Inflammatory macrophage treated with lipopolysaccharide for 1 hour (primary cell): Measurements from ENCODE around the gene CEP152.
A peak's percentile ranks its signal among the peaks of the same experiment; 100 is the strongest.
"Not testable (repeated sequence)": the region's sequence is repeated elsewhere in the genome, so short reads cannot be mapped to it uniquely, and the experiment has no call there.

Experiments
- DNase-seq, 2 donors: peaks; one replicate each; pipeline ENCODE4 v3.0.0-alpha.2; 2020 to 2022

CEP152 gene, protein sequence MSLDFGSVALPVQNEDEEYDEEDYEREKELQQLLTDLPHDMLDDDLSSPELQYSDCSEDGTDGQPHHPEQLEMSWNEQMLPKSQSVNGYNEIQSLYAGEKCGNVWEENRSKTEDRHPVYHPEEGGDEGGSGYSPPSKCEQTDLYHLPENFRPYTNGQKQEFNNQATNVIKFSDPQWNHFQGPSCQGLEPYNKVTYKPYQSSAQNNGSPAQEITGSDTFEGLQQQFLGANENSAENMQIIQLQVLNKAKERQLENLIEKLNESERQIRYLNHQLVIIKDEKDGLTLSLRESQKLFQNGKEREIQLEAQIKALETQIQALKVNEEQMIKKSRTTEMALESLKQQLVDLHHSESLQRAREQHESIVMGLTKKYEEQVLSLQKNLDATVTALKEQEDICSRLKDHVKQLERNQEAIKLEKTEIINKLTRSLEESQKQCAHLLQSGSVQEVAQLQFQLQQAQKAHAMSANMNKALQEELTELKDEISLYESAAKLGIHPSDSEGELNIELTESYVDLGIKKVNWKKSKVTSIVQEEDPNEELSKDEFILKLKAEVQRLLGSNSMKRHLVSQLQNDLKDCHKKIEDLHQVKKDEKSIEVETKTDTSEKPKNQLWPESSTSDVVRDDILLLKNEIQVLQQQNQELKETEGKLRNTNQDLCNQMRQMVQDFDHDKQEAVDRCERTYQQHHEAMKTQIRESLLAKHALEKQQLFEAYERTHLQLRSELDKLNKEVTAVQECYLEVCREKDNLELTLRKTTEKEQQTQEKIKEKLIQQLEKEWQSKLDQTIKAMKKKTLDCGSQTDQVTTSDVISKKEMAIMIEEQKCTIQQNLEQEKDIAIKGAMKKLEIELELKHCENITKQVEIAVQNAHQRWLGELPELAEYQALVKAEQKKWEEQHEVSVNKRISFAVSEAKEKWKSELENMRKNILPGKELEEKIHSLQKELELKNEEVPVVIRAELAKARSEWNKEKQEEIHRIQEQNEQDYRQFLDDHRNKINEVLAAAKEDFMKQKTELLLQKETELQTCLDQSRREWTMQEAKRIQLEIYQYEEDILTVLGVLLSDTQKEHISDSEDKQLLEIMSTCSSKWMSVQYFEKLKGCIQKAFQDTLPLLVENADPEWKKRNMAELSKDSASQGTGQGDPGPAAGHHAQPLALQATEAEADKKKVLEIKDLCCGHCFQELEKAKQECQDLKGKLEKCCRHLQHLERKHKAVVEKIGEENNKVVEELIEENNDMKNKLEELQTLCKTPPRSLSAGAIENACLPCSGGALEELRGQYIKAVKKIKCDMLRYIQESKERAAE (N-terminal part only)

GRCh38 chr15:48810414-48811324 is at the start of gene CEP152:
TSS of gene CEP152 (minus strand) at chr15:48811069. CDS start at chr15:48805649, 5,420 bp downstream.
- peak; percentile 98 to 99 for DNase-seq

GRCh38 chr15:48859426-48859825 is 48.6 kb upstream of the CEP152 start:
- no peak for DNase-seq

DNA sequence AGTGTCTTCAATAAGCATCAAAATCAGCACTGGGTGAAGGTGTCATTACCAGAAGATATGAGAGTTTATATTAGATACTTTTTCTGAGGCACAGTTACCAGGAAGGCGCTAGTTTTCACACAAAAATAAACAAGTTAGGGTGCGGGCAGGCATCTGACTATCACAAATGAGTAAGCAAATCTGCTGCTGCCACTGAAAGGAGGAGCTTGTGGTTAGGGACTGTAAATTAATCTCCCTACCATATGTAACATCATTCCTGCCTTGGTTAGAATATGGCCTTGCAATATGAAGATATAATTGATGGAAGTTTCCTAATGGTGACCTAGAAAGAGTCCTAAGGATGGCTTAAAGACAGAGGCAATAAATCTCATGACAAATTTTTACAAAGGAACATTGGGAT is 47.5 kb upstream of the CEP152 start:
- DNase-seq: no peak

- no peak for DNase-seq
These were observed 46.1 kb upstream of the CEP152 start for GRCh38 chr15:48856942-48857341.

DNA sequence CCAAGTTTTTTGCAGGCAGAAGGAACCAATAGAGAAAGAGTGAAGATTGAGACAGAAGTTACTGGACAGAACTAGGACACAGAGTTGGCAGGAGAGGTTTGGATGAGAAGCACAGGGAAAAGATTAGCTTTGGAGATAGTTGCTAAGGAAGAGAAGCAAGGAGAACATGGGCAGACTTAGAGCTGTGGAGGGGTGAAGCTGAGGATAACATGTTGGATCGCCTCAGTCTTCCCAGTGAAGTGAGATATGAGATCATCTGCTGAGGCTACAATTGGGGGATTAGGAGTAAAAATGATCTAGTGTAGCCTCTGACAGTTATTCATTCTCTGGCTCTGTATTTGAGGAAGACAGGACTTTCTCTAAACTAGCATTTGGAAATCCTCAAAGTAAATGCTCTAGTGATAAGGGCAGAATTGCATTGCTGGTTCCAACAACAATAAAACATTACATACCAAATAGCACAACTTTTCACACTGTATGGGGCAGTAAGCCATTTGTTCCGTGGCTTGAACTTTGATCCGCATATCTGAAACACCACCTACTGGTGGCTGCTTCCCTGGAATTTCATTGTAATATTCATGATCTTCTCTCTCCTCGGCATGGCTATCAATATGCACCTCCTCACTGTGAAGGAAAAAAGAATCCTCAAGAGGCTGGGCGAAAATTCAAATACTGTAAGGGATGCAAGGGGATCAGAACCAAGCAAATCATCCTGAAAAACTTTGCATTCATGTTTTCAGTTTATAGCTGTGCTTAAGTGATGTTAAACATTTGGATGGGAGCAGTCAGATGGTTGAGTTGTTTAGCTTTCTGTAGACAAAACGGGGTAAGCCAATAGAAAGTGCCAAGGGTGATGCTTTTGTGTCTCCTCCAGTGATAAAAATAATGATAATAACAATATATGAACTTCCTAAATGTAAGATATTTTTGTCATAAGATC is 44.9 kb upstream of the CEP152 start:
- DNase-seq: no peak

DNA sequence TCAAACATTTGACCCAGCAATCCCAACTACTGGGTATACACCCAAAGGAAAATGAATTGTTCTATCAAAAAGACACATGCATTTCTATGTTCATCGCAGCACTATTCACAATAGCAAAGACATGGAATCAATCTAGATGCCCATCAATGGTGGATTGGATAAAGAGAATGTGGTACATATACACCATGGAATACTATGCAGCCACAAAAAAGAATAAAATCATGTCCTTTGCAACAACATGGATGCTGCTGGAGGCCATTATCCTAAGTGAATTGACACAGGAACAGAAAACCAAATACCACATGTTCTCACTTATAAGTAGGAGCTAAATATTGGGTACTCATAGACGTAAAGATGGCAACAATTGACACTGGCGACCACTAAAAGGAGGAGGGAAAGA is 43.6 kb upstream of the CEP152 start:
- not testable (repeated sequence) for DNase-seq

DNA sequence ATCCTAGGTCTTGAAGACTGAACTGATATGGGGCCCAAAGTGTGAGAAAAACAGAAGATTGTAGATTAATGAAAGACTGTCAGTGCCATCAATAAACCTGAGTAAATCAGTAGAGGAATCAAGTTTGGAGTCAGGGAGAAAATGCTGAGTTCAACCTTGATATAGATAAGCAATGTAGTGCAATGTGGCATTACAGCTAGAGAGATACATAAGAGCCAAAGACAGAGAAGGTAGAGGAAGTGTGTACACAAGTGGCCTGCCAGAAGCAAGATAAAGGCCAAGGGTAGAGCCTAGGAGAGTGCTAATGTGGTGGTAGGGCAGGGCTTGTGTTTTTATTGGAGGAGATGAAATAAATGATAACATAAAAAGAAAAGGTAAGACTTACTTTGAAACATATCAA is 41.1 kb upstream of the CEP152 start:
- DNase-seq: no peak

DNA sequence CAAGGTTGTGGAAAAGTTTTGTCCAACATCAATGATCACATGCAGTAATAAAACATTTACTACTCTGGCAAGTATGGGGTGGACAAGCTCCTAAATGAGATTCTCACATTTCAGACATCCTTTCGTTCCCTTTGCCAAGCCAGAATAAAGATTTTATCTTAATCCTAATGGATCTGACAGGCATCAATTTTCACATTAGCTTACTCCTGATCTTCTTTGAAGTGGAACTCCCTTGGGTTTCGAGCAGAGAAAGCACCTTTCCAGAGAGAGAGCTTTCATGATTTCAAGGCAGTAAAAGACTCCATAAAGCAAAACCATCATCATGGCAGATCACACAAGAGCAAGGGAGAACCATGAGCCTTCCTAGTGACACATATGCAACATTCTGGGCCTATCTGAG is 39.8 kb upstream of the CEP152 start:
- no peak for DNase-seq

- no peak for DNase-seq
These were observed 34.3 kb upstream of the CEP152 start for GRCh38 chr15:48845123-48845522.

GRCh38 chr15:48842501-48842900 is 31.6 kb upstream of the CEP152 start:
- no peak for DNase-seq

DNA sequence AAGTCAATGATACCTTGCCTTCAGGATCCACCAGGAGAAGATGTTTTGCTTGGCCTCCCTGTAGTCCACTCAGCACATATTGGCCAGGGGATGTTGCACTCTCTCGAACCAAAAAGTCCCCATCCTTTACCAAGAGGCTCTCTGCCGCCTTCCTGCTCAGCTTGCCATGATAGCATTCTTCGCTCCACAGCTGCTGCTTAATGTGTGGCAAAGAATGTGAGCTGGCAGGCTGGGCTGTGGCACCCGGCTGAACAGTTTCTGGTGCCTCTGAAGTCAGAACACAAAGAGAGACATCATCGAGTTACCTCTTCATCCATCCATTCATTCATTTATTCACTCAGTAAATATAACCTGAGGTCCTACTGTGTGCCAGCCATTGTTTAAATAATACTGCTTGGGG is 23.9 kb upstream of the CEP152 start:
- DNase-seq: no peak

- DNase-seq: no peak
These were observed 22.8 kb upstream of the CEP152 start for GRCh38 chr15:48833526-48834239.

DNA sequence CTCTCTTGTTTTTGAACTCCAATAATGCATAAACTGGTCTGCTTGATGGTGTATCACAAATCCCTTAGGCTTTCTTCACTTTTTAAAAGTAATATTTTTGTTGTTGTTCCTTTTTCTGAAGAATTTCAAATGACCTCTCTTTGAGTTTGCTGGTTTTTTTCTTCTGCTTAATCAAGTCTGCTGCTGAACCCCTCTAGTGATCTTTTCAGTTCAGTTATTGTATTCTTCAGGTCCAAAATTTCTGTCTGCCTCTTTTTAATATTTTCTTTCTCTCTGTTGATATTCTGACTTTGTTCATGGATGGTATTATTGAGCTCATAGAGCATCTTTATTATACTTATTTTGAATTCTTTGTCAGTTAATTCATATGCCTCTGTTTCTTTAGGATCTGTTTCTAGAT is 21.8 kb upstream of the CEP152 start:
- no peak for DNase-seq

DNA sequence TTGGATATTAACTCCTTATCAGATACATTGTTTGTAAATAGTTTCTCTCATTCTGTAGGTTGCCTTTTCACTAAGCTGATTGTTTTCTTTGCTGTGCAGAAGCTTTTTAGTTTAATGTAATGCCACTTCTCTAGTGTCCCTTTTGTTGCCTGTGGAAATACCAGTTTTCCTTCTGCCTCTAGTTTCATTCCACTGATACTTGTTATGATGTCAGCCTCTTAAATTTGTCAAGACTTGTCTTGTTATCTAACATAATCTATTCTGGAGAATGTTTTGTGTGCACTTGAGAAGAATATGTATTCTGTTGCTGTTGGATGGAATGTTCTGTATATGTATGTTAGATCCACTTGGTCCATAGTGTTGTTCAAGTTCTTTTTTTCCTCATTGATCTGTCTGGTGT is 18.0 kb upstream of the CEP152 start:
- no peak for DNase-seq

DNA sequence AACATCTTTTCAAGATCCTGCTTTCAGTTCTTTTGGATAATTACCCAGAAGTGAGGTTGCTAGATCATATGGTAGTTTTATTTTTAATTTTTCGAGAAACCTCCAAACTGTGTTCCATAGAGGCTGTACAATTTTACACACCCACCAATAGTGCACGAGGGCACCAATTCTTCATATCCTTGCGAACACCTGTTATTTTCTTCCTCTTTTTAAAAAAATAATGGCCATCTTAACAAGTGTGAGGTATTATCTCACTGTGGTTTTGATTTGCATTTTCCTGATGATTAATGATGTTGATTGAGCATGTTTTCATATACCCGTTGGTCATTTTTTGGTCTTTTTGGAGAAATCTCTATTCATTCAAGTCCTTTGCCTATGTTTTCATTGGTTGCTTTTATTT is 17.6 kb upstream of the CEP152 start:
- no peak for DNase-seq

GRCh38 chr15:48825075-48825474 is 14.2 kb upstream of the CEP152 start:
- DNase-seq: no peak

- DNase-seq: no peak
These were observed 12.8 kb upstream of the CEP152 start for GRCh38 chr15:48823706-48824105.

- no peak for DNase-seq
These were observed 12.4 kb upstream of the CEP152 start for GRCh38 chr15:48823237-48823636.

- DNase-seq: peak; percentile 33 to 39
These were observed 3.4 kb upstream of the CEP152 start for GRCh38 chr15:48814286-48814685.

GRCh38 chr15:48811325-48811958 is 573 bp upstream of the CEP152 start:
- no peak for DNase-seq
